ENCODE measurements around the gene MSH5. TPM values are rescaled to one million over a fixed set of nuclear protein-coding genes. Genes with fewer than 3 reads are reported as not detected.

MSH5 gene
- total and polyA plus RNA-seq, 9 of the 15 experiments (the other 6 are each of a cell fraction or from before 2014, with no cell fraction given) = 12.5 to 104 (median 46.6) TPM

- TF ChIP-seq, protein P1, sequence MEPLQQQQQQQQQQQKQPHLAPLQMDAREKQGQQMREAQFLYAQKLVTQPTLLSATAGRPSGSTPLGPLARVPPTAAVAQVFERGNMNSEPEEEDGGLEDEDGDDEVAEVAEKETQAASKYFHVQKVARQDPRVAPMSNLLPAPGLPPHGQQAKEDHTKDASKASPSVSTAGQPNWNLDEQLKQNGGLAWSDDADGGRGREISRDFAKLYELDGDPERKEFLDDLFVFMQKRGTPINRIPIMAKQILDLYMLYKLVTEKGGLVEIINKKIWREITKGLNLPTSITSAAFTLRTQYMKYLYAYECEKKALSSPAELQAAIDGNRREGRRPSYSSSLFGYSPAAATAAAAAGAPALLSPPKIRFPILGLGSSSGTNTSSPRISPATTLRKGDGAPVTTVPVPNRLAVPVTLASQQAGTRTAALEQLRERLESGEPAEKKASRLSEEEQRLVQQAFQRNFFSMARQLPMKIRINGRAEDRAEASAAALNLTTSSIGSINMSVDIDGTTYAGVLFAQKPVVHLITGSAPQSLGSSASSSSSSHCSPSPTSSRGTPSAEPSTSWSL (CRISPR knock-in tag; IDR thresholded peaks at IDR 0.05; ENCODE audit: borderline replicate concordance) = no peak
- TF ChIP-seq KLF16 (IDR thresholded peaks at IDR 0.05) (no peak), LCOR (CRISPR knock-in tag; IDR thresholded peaks at IDR 0.05) (no peak), POLR3G (IDR thresholded peaks at IDR 0.05; ENCODE audit: extremely low read depth, insufficient read length, insufficient replicate concordance) (no peak), L3MBTL2 (IDR thresholded peaks at IDR 0.05) (peak; percentile 33; the same call in 1 of the 2 replicates), PHF21A (IDR thresholded peaks at IDR 0.05; ENCODE audit: borderline replicate concordance, low read depth) (no peak), EGR1 (conservative IDR thresholded peaks at IDR 0.05) (peak; percentile 67), MTA3 (IDR thresholded peaks at IDR 0.05; ENCODE audit: borderline replicate concordance) (no peak), YY1 (IDR thresholded peaks at IDR 0.05; ENCODE audit: borderline replicate concordance in 1 of 3, control insufficient read depth in 1 of 3, extremely low read depth in 1 of 3, insufficient read depth in 3 of 3, insufficient read length in 1 of 3, insufficient replicate concordance in 2 of 3, low read depth in 1 of 3, low read length in 2 of 3) (peak in 1 of 3 experiments; percentile 79), DPF2 (IDR thresholded peaks at IDR 0.05) (0 out of 2 replicates have a peak, but pooled peaks have one; percentile 17), ZNF76 (CRISPR knock-in tag; IDR thresholded peaks at IDR 0.05; ENCODE audit: borderline replicate concordance) (no peak), USF1 (CRISPR knock-in tag; IDR thresholded peaks at IDR 0.05) (peak; percentile 63), NFIX (CRISPR knock-in tag; IDR thresholded peaks at IDR 0.05; ENCODE audit: low read depth) (no peak), MCM5 (IDR thresholded peaks at IDR 0.05; ENCODE audit: low read depth) (no peak)
- TF ChIP-seq, protein P2, sequence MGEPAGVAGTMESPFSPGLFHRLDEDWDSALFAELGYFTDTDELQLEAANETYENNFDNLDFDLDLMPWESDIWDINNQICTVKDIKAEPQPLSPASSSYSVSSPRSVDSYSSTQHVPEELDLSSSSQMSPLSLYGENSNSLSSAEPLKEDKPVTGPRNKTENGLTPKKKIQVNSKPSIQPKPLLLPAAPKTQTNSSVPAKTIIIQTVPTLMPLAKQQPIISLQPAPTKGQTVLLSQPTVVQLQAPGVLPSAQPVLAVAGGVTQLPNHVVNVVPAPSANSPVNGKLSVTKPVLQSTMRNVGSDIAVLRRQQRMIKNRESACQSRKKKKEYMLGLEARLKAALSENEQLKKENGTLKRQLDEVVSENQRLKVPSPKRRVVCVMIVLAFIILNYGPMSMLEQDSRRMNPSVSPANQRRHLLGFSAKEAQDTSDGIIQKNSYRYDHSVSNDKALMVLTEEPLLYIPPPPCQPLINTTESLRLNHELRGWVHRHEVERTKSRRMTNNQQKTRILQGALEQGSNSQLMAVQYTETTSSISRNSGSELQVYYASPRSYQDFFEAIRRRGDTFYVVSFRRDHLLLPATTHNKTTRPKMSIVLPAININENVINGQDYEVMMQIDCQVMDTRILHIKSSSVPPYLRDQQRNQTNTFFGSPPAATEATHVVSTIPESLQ (CRISPR knock-in tag; IDR thresholded peaks at IDR 0.05) = no peak
- TF ChIP-seq, protein P3, sequence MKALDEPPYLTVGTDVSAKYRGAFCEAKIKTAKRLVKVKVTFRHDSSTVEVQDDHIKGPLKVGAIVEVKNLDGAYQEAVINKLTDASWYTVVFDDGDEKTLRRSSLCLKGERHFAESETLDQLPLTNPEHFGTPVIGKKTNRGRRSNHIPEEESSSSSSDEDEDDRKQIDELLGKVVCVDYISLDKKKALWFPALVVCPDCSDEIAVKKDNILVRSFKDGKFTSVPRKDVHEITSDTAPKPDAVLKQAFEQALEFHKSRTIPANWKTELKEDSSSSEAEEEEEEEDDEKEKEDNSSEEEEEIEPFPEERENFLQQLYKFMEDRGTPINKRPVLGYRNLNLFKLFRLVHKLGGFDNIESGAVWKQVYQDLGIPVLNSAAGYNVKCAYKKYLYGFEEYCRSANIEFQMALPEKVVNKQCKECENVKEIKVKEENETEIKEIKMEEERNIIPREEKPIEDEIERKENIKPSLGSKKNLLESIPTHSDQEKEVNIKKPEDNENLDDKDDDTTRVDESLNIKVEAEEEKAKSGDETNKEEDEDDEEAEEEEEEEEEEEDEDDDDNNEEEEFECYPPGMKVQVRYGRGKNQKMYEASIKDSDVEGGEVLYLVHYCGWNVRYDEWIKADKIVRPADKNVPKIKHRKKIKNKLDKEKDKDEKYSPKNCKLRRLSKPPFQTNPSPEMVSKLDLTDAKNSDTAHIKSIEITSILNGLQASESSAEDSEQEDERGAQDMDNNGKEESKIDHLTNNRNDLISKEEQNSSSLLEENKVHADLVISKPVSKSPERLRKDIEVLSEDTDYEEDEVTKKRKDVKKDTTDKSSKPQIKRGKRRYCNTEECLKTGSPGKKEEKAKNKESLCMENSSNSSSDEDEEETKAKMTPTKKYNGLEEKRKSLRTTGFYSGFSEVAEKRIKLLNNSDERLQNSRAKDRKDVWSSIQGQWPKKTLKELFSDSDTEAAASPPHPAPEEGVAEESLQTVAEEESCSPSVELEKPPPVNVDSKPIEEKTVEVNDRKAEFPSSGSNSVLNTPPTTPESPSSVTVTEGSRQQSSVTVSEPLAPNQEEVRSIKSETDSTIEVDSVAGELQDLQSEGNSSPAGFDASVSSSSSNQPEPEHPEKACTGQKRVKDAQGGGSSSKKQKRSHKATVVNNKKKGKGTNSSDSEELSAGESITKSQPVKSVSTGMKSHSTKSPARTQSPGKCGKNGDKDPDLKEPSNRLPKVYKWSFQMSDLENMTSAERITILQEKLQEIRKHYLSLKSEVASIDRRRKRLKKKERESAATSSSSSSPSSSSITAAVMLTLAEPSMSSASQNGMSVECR (CRISPR knock-in tag; IDR thresholded peaks at IDR 0.05) = no peak
- TF ChIP-seq, protein P4, sequence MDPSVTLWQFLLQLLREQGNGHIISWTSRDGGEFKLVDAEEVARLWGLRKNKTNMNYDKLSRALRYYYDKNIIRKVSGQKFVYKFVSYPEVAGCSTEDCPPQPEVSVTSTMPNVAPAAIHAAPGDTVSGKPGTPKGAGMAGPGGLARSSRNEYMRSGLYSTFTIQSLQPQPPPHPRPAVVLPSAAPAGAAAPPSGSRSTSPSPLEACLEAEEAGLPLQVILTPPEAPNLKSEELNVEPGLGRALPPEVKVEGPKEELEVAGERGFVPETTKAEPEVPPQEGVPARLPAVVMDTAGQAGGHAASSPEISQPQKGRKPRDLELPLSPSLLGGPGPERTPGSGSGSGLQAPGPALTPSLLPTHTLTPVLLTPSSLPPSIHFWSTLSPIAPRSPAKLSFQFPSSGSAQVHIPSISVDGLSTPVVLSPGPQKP (CRISPR knock-in tag; IDR thresholded peaks at IDR 0.05) = no peak
These were observed 32.2 kb downstream of the MSH5 start (continued) for GRCh38 chr6:31771992-31772358.
